BLaER1 treated with 17β-estradiol and CSF1 and Interleukin-3, amounts not matched to agents 10 nM and 100 nM (cell line): ENCODE measurements around the gene AKR1D1.
"Not testable (repeated sequence)": the region's sequence is repeated elsewhere in the genome, so short reads cannot be mapped to it uniquely, and the experiment has no call there.

ENCODE experiments used
- H3K27ac ChIP-seq, 11 experiments: shearing (Covaris generic); formaldehyde crosslinking; 2 replicates each; pipeline ENCODE4 v1.8.1; 2022
- H3K27me3 ChIP-seq, 11 experiments: shearing (Covaris generic); formaldehyde crosslinking; 2 replicates each; pipeline ENCODE4 v1.8.1; 2022
- H3K36me3 ChIP-seq, 11 experiments: shearing (Covaris generic); formaldehyde crosslinking; 2 replicates each; pipeline ENCODE4 v1.8.1; 2022
- H3K4me1 ChIP-seq, 10 experiments: shearing (Covaris generic); formaldehyde crosslinking; 2 replicates each; pipeline ENCODE4 v1.8.1; 2022
- H3K4me2 ChIP-seq, 11 experiments: shearing (Covaris generic); formaldehyde crosslinking; 2 replicates each; pipeline ENCODE4 v1.8.1; 2022
- H3K4me3 ChIP-seq, 10 experiments: shearing (Covaris generic); formaldehyde crosslinking; 2 replicates each; pipeline ENCODE4 v1.8.1; 2022
- H3K9ac ChIP-seq, 11 experiments: shearing (Covaris generic); formaldehyde crosslinking; 2 replicates each; pipeline ENCODE4 v1.8.1; 2022
- H3K9me3 ChIP-seq, 11 experiments: shearing (Covaris generic); formaldehyde crosslinking; replicated peaks in 1 of 11; 2 replicates each; pipeline ENCODE4 v1.8.1; 2022
- H4K20me1 ChIP-seq, 11 experiments: shearing (Covaris generic); formaldehyde crosslinking; 2 replicates each; pipeline ENCODE4 v1.8.1; 2022
- Cebpa-rat ChIP-seq, 11 experiments: shearing (Covaris generic); IDR thresholded peaks; 2 replicates each; pipeline ENCODE4 v1.8.1; 2022

AKR1D1 gene, protein sequence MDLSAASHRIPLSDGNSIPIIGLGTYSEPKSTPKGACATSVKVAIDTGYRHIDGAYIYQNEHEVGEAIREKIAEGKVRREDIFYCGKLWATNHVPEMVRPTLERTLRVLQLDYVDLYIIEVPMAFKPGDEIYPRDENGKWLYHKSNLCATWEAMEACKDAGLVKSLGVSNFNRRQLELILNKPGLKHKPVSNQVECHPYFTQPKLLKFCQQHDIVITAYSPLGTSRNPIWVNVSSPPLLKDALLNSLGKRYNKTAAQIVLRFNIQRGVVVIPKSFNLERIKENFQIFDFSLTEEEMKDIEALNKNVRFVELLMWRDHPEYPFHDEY

DNA sequence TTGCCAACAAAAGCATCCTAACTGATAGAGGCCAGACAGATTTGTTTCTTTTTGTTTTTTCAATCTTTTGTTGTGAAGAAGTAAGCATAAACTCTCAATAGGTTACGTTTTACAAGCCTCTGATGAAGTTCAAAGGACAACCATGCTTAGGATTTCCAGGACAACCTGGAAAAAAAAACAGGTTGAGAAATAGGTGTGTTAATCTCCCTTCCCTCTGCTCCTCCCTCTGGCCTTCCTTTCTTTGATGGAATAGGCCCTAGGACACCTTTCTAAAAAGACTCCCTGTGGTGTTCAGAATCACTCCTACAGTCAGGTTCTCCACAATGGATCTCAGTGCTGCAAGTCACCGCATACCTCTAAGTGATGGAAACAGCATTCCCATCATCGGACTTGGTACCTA lies at the start of gene AKR1D1:
AKR1D1 (plus strand) TSS at position 264 of the 400 bp plus-strand sequence; CDS start at position 324, 60 bp downstream.
- H3K4me2 ChIP-seq: no peak within 1 kb of the TSS
- H3K27ac ChIP-seq: no peak within 1 kb of the TSS

DNA sequence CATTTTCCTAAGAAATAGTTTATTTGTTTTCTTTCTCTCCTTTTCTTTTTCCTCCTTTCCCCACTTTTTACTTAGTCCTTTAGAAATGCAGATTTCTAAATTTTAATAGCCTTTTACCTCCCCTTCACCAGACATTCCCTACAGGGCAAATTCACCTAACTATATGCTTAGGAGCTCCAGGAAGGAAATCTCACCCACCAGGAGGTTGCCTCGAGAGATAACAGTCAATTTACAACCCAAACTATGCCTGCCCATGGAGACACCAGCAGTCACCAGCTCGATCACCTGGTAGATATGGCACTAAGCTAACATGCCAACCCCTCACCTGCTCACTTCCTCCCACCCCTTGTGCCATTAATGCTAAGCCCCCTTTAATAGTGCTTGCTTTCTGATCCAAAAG lies 49.2 kb upstream of the AKR1D1 start:
- Histone ChIP-seq H4K20me1 (no peaks in the 10 kb centered on the region), H3K27ac (no peak overlapping the region), H3K4me1 (peaks cover 0 to 30% (median 5%) of the 10 kb centered on the region in 10 experiments; a peak in 10 of 20 replicates), H3K4me2 (no peak overlapping the region), H3K36me3 (no peaks in the 10 kb centered on the region), H3K4me3 (no peak overlapping the region), H3K9ac (no peak overlapping the region), H3K9me3 (peaks cover 5 to 20% (median 11%) of the 10 kb centered on the region in 11 experiments; a peak in 19 of 22 replicates), H3K27me3 (no peaks in the 10 kb centered on the region)
- no peak for TF ChIP-seq Cebpa-rat (IDR thresholded peaks at IDR 0.05)

More for the DNA sequence above, at the start of gene AKR1D1:
- no peak for TF ChIP-seq Cebpa-rat (IDR thresholded peaks at IDR 0.05)
- H4K20me1 ChIP-seq: no peaks in the 10 kb centered on the region
- no peak within 1 kb of the TSS for H3K4me3 ChIP-seq
- H3K4me1 ChIP-seq: peaks cover 0 to 11% (median 0%) of the 10 kb centered on the region in 10 experiments; a peak in 1 of 20 replicates
- H3K9me3 ChIP-seq: peaks cover 3 to 16% (median 13%) of the 10 kb centered on the region in 11 experiments; a peak in 16 of 22 replicates
- no peaks in the 10 kb centered on the region for H3K27me3 ChIP-seq
- no peaks in the 10 kb centered on the region for H3K36me3 ChIP-seq
- H3K9ac ChIP-seq: no peak within 1 kb of the TSS

DNA sequence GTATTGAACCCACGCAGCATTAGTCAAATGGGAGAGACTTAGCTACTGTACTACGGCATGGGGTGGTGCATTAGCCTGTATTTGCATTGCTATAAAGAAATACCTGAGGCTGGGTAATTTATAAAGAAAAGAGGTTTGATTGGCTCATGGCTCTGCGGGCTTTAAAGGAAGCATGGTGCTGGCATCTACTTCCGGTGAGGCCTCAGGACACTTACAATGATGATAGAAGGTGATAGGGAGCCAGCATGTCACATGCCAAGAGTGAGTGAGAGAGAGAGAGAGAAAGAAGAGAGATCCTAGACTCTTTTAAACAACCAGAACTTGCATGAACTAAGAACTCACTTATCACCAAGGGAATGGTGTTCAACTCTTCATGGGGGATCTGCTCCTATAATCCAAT lies 47.1 kb upstream of the AKR1D1 start:
- Histone ChIP-seq H3K4me3 (no peak overlapping the region), H4K20me1 (no peaks in the 10 kb centered on the region), H3K36me3 (no peaks in the 10 kb centered on the region), H3K9me3 (peaks cover 7 to 19% (median 11%) of the 10 kb centered on the region in 11 experiments; a peak in 20 of 22 replicates), H3K4me2 (peak overlapping the region in 3 of 11 experiments; percentile 37 to 75 (median 45); a peak in 5 of 22 replicates), H3K27ac (no peak overlapping the region), H3K4me1 (peaks cover 0 to 30% (median 5%) of the 10 kb centered on the region in 10 experiments; a peak in 10 of 20 replicates), H3K9ac (no peak overlapping the region), H3K27me3 (no peaks in the 10 kb centered on the region)
- TF ChIP-seq Cebpa-rat (IDR thresholded peaks at IDR 0.05): no peak

DNA sequence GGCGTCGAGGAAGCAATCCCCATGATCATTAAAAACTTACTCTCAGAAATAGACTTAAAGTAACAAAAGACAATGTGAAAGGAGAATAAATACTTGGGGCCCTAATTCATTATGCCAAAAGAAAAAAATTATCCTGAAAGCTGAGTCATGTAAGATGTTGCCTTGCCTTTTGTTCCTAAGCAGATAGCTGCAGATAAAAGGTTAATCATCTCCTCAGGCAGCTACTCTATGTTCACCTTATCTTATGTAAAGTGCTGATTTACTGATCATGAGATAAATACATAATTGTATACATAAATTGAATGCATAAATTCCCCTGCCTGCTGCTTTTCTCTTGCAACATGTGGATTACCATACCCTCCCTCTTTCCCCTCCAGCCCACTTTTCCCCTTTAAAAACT lies 46.3 kb upstream of the AKR1D1 start:
- Histone ChIP-seq H3K27me3 (no peaks in the 10 kb centered on the region), H3K4me1 (peaks cover 0 to 30% (median 5%) of the 10 kb centered on the region in 10 experiments; a peak in 10 of 20 replicates), H3K36me3 (0 out of 22 replicates have a peak, but pooled peaks cover 0 to 3% (median 0%) of the 10 kb centered on the region in 11 experiments), H3K27ac (no peak overlapping the region), H4K20me1 (no peaks in the 10 kb centered on the region), H3K9ac (no peak overlapping the region), H3K9me3 (peaks cover 12 to 20% (median 15%) of the 10 kb centered on the region in 11 experiments), H3K4me3 (no peak overlapping the region), H3K4me2 (no peak overlapping the region)
- no peak for TF ChIP-seq Cebpa-rat (IDR thresholded peaks at IDR 0.05)

DNA sequence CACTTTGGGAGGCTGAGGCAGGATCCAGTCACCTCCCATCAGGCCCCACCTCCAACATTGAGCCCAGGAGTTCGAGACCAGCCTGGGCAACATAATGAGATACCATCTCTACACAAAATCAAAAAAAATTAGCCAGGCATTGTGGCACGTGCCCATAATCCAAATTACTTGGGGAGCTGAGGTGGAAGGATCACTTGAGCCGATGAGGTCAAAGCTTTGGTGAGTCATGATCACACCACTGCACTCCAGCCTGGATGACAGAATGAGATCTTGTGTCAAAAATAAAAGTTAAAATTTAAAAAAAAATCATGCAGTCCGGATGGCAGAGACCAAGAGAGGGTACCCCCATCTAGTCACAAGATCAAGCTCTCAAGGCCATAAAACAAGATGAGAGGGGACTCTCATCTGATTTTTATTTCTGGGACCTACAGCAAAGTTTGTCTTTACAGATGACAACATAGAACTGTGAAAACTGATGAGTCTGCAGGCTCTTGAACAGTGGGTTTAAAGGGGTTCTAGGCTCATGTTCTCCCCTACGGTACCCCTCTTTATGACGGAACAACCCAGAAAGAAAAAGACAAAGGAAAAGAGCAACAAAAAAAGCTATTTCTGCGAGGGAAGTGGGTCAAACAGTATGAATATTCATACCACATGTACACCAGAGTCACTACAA lies 45.4 kb upstream of the AKR1D1 start:
- Histone ChIP-seq H3K27me3 (no peaks in the 10 kb centered on the region), H3K4me1 (peaks cover 0 to 30% (median 5%) of the 10 kb centered on the region in 10 experiments; a peak in 10 of 20 replicates), H3K4me3 (no peak overlapping the region), H3K9me3 (peaks cover 15 to 21% (median 18%) of the 10 kb centered on the region in 11 experiments), H3K36me3 (0 out of 22 replicates have a peak, but pooled peaks cover 0 to 3% (median 0%) of the 10 kb centered on the region in 11 experiments), H3K27ac (no peak overlapping the region; a peak in 1 of 22 replicates), H3K4me2 (peak overlapping the region in 2 of 11 experiments; percentile 5 to 36; a peak in 3 of 22 replicates), H3K9ac (no peak overlapping the region), H4K20me1 (no peaks in the 10 kb centered on the region)
- TF ChIP-seq Cebpa-rat (IDR thresholded peaks at IDR 0.05): no peak

DNA sequence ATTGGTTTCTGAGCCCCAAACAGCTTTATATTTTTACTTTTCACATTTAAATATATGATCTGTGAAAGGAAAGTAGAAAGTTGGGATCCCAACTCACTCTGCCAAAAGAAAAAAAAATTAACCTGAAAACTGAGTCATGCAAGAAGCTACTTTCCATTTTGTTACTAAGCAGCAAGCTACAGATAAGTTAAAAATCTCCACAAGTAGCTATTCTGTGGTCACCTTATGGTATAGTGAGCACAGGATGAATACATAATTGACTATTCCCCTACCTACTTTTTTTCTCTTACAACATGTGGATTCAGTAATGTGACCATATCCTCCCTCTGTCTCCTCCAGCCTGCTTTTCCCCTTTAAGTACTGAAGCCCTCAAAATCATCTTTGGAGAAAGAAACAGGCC lies 44.1 kb upstream of the AKR1D1 start:
- no peak overlapping the region for H3K4me3 ChIP-seq
- H3K36me3 ChIP-seq: 0 out of 22 replicates have a peak, but pooled peaks cover 0 to 3% (median 0%) of the 10 kb centered on the region in 11 experiments
- no peaks in the 10 kb centered on the region for H4K20me1 ChIP-seq
- peaks cover 29 to 35% (median 31%) of the 10 kb centered on the region in 11 experiments for H3K9me3 ChIP-seq
- no peak overlapping the region for H3K9ac ChIP-seq
- TF ChIP-seq Cebpa-rat (IDR thresholded peaks at IDR 0.05): no peak
- no peak overlapping the region for H3K4me2 ChIP-seq
- H3K27me3 ChIP-seq: no peaks in the 10 kb centered on the region
- H3K27ac ChIP-seq: no peak overlapping the region
- H3K4me1 ChIP-seq: peaks cover 0 to 30% (median 5%) of the 10 kb centered on the region in 10 experiments; a peak in 10 of 20 replicates

DNA sequence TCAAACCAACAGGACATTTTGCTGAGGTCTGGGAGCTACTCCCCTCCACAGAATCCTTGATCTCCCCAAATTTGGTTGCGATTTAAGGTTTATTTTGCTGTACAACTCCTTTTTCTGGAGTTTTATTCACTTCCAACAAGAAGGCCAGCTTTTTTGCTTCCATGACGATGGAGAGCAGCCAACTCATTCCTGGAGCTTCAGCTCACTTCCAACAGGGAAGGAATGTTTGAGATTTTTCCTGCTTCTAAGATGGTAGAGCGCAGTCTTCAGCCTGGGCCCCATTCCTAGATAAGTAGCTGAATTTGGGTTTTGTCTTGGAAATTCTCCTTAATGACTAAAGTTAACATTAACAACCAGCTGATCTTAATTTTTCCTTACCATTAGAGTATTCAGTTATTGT lies 43.5 kb upstream of the AKR1D1 start:
- no peak for TF ChIP-seq Cebpa-rat (IDR thresholded peaks at IDR 0.05)
- no peak overlapping the region for H3K9ac ChIP-seq
- H3K9me3 ChIP-seq: peaks cover 35 to 40% (median 37%) of the 10 kb centered on the region in 11 experiments
- 0 out of 22 replicates have a peak, but pooled peaks cover 0 to 3% (median 0%) of the 10 kb centered on the region in 11 experiments for H3K36me3 ChIP-seq
- no peaks in the 10 kb centered on the region for H4K20me1 ChIP-seq
- no peak overlapping the region for H3K27ac ChIP-seq
- peaks cover 0 to 27% (median 5%) of the 10 kb centered on the region in 10 experiments; a peak in 10 of 20 replicates for H3K4me1 ChIP-seq
- H3K4me3 ChIP-seq: no peak overlapping the region
- no peak overlapping the region for H3K4me2 ChIP-seq
- H3K27me3 ChIP-seq: no peaks in the 10 kb centered on the region

DNA sequence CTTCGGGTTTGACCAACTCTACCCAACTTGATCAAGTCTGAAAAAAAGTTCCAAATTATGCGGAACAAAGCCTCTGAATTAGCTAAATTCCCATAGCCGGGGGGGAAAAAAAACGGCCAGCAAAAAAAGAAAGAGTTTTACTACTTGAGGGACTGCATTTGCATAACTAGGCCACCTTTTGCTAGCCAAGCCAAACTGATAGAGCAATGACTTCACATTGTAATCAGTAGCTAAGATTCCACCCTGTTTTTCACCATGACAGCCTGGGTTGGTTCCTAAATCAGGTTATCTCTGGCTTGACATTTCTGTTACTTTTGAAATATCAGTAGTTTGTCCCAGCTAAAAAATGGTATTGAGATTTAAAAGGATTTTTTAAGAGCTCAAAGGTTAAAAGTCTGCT lies 43.0 kb upstream of the AKR1D1 start:
- Histone ChIP-seq H3K27ac (no peak overlapping the region), H3K9ac (no peak overlapping the region), H4K20me1 (no peaks in the 10 kb centered on the region), H3K36me3 (0 out of 22 replicates have a peak, but pooled peaks cover 0 to 3% (median 0%) of the 10 kb centered on the region in 11 experiments), H3K9me3 (peaks cover 38 to 45% (median 40%) of the 10 kb centered on the region in 11 experiments), H3K27me3 (no peaks in the 10 kb centered on the region), H3K4me3 (no peak overlapping the region), H3K4me1 (peaks cover 0 to 23% (median 1%) of the 10 kb centered on the region in 10 experiments; a peak in 10 of 20 replicates), H3K4me2 (no peak overlapping the region)
- no peak for TF ChIP-seq Cebpa-rat (IDR thresholded peaks at IDR 0.05)

DNA sequence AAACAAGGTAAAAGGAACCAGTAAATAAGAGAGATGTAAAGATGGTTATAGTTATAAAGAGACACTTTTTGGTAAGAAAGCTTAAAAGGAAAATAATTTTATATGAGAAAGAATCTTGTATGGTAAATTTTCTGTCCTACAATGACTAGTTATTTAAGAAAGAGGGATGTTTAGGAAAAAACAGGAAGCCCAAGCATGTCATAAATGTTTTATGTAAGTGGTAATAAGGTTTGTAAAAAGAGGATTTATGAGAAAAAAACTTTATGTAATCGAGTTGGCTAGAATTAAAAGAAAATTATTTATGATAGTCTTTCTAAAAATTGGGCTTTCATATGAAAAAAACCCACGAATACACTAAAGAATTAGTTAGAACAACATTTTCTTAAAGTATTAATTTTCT lies 40.1 kb upstream of the AKR1D1 start:
- Histone ChIP-seq H3K9me3 (peaks cover 38 to 47% (median 42%) of the 10 kb centered on the region in 11 experiments), H3K4me3 (no peak overlapping the region), H3K4me1 (peaks cover 0 to 4% (median 0%) of the 10 kb centered on the region in 10 experiments; a peak in 2 of 20 replicates), H4K20me1 (no peaks in the 10 kb centered on the region), H3K36me3 (0 out of 22 replicates have a peak, but pooled peaks cover 0 to 3% (median 0%) of the 10 kb centered on the region in 11 experiments), H3K9ac (no peak overlapping the region), H3K27me3 (no peaks in the 10 kb centered on the region), H3K4me2 (no peak overlapping the region), H3K27ac (no peak overlapping the region)
- no peak for TF ChIP-seq Cebpa-rat (IDR thresholded peaks at IDR 0.05)

DNA sequence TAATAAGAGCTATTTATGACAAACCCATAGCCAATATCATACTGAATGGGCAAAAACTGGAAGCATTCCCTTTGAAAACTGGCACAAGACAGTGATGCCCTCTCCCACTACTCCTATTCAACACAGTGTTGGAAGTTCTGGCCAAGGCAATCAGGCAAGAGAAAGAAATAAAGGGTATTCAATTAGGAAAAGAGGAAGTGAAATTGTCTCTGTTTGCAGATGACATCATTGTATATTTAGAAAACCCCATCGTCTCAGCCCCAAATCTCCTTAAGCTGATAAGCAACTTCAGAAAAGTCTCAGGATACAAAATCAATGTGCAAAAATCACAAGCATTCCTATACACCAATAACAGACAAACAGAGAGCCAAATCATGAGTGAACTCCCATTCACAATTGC lies 36.2 kb upstream of the AKR1D1 start:
- H3K27ac ChIP-seq, H3K36me3 ChIP-seq, H4K20me1 ChIP-seq, H3K27me3 ChIP-seq, H3K4me3 ChIP-seq, H3K9ac ChIP-seq, H3K4me2 ChIP-seq, H3K4me1 ChIP-seq: not testable (repeated sequence)
- H3K9me3 ChIP-seq: peaks cover 28 to 39% (median 32%) of the 10 kb centered on the region in 11 experiments
